Mesendoderm (in vitro differentiated cells): ENCODE data around the gene GCNT2.

ENCODE experiments used
- DNase-seq: peaks from one replicate; pipeline ENCODE4 v3.0.0; 2013
- H2AK5ac ChIP-seq: 2 replicates; pipeline ENCODE4 v1.6.1; 2013; ENCODE audit warnings: low read length, inconsistent platforms
- H2BK120ac ChIP-seq: 2 replicates; pipeline ENCODE4 v1.6.1; 2013; ENCODE audit warnings: low read depth, mild to moderate bottlenecking, low read length, moderate library complexity, mixed read lengths
- H2BK15ac ChIP-seq: replicated peaks from 2 replicates; pipeline ENCODE4 v1.6.1; 2013; ENCODE audit warnings: low read depth, mild to moderate bottlenecking, moderate library complexity
- H2BK5ac ChIP-seq: 2 replicates; pipeline ENCODE4 v1.6.1; 2013; ENCODE audit warnings: low read length, inconsistent platforms
- H3K18ac ChIP-seq: 2 replicates; pipeline ENCODE4 v1.6.1; 2013; ENCODE audit warnings: mild to moderate bottlenecking, low read length, mixed read lengths
- H3K23ac ChIP-seq: one replicate; pipeline ENCODE4 v1.6.1; 2013; ENCODE audit warnings: low read length
- H3K27ac ChIP-seq: 2 replicates; pipeline ENCODE4 v1.5.1; 2013; ENCODE audit warnings: low read depth, mild to moderate bottlenecking, inconsistent platforms, low read length, moderate library complexity
- H3K27me3 ChIP-seq: 2 replicates; pipeline ENCODE4 v1.6.1; 2013; ENCODE audit warnings: low read length, control low read depth, mild to moderate bottlenecking, inconsistent platforms; ENCODE audit not compliant: insufficient read depth, poor library complexity
- H3K36me3 ChIP-seq: 2 replicates; pipeline ENCODE4 v1.6.1; 2013; ENCODE audit warnings: low read length, inconsistent platforms; ENCODE audit not compliant: control insufficient read depth, insufficient read depth
- H3K4ac ChIP-seq: one replicate; pipeline ENCODE4 v1.6.1; 2013; ENCODE audit warnings: low read depth, mild to moderate bottlenecking, low read length, moderate library complexity
- H3K4me1 ChIP-seq: 2 replicates; pipeline ENCODE4 v1.6.1; 2013; ENCODE audit warnings: low read depth, low read length, inconsistent platforms; ENCODE audit not compliant: control insufficient read depth
- H3K4me2 ChIP-seq: 2 replicates; pipeline ENCODE4 v1.6.1; 2013; ENCODE audit warnings: low read length
- H3K4me3 ChIP-seq: 2 replicates; pipeline ENCODE4 v1.5.1; 2013; ENCODE audit warnings: mild to moderate bottlenecking, low read length
- H3K56ac ChIP-seq: one replicate; pipeline ENCODE4 v1.6.1; 2013; ENCODE audit warnings: low read length
- H3K79me1 ChIP-seq: 2 replicates; pipeline ENCODE4 v1.6.1; 2013; ENCODE audit warnings: low read length, inconsistent platforms
- H3K79me2 ChIP-seq: 2 replicates; pipeline ENCODE4 v1.6.1; 2013; ENCODE audit warnings: mild to moderate bottlenecking, low read length; ENCODE audit not compliant: control insufficient read depth, insufficient read depth
- H3K9ac ChIP-seq: 2 replicates; pipeline ENCODE4 v1.6.1; 2013; ENCODE audit warnings: low read length, inconsistent platforms
- H4K5ac ChIP-seq: one replicate; pipeline ENCODE4 v1.6.1; 2013; ENCODE audit warnings: low read length
- H4K8ac ChIP-seq: one replicate; pipeline ENCODE4 v1.6.1; 2013; ENCODE audit warnings: low read depth, mild to moderate bottlenecking, control low read depth, low read length, moderate library complexity
- WGBS: extraction: QIAGEN DNeasy Blood & Tissue Kit; methylation state at CpG from one replicate; pipeline ENCODE4 v1.1.7; 2013; ENCODE audit warnings: low lambda C conversion rate, missing lambda C conversion rate; ENCODE audit not compliant: insufficient coverage; ENCODE audit errors: extremely low coverage; 5-methylcytosine and 5-hydroxymethylcytosine counted together

The GCNT2 gene

GRCh38 chr6:10603219-10603618 lies 82.1 kb downstream of the GCNT2 start:
- H3K36me3 ChIP-seq = no peaks in the 10 kb centered on the region
- WGBS = no CpG with 5 or more reads among the region's 6 CpGs
- H4K8ac ChIP-seq = no peak overlapping the region
- peaks cover 6% of the 10 kb centered on the region for H3K79me1 ChIP-seq
- peaks cover 21% of the 10 kb centered on the region for H3K79me2 ChIP-seq
- H3K56ac ChIP-seq = no peak overlapping the region
- H3K4me2 ChIP-seq = no peak overlapping the region
- no peak overlapping the region for H3K27ac ChIP-seq
- peaks cover 4% of the 10 kb centered on the region for H3K4me1 ChIP-seq
- H2AK5ac ChIP-seq = no peak overlapping the region
- no peak overlapping the region for H2BK15ac ChIP-seq
- H3K27me3 ChIP-seq = no peaks in the 10 kb centered on the region
- H3K4me3 ChIP-seq = no peak overlapping the region
- no peak overlapping the region for H2BK5ac ChIP-seq
- no peak for DNase-seq
- no peak overlapping the region for H2BK120ac ChIP-seq
- H3K9ac ChIP-seq = no peak overlapping the region
- no peak overlapping the region for H4K5ac ChIP-seq
- no peak overlapping the region for H3K23ac ChIP-seq
- H3K4ac ChIP-seq = no peak overlapping the region
- H3K18ac ChIP-seq = no peak overlapping the region

DNA sequence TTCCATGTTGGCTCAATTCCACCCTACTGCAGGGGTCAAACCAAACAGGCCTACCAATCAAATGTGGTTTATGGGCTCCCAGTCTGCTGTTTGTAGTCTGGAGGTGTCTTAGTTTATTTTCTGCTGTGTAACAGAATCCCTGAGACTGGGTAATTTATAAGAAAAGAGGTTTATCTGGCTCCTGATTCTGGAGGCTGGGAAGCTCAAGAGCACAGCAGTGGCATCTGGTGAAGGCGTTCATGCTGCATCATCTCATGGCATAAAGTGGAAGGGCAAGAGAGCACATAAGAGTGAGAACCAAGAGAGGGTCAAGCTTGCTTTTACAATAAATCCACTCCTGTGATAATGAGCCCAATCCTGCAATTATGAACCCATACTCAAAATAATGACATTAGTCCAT lies 87.9 kb downstream of the GCNT2 start:
- Histone ChIP-seq H3K23ac (no peak overlapping the region), H3K79me1 (peaks cover 7% of the 10 kb centered on the region), H3K56ac (no peak overlapping the region), H4K8ac (no peak overlapping the region), H2BK120ac (no peak overlapping the region), H2AK5ac (no peak overlapping the region), H2BK5ac (no peak overlapping the region), H3K27me3 (no peaks in the 10 kb centered on the region), H4K5ac (no peak overlapping the region), H3K4ac (no peak overlapping the region), H3K9ac (no peak overlapping the region), H3K79me2 (peaks cover 11% of the 10 kb centered on the region), H3K4me1 (no peaks in the 10 kb centered on the region), H3K4me3 (no peak overlapping the region), H3K4me2 (no peak overlapping the region), H3K36me3 (no peaks in the 10 kb centered on the region), H3K18ac (no peak overlapping the region), H3K27ac (no peak overlapping the region), H2BK15ac (no peak overlapping the region)
- WGBS = no CpG with 5 or more reads among the region's 1 CpG
- DNase-seq = no peak

- no peak overlapping the region for H3K23ac ChIP-seq
- WGBS = no CpG with 5 or more reads among the region's 1 CpG
- no peak for DNase-seq
- H2AK5ac ChIP-seq = no peak overlapping the region
- no peak overlapping the region for H3K56ac ChIP-seq
- H2BK5ac ChIP-seq = no peak overlapping the region
- H3K4me1 ChIP-seq = no peaks in the 10 kb centered on the region
- peaks cover 7% of the 10 kb centered on the region for H3K79me1 ChIP-seq
- no peak overlapping the region for H2BK15ac ChIP-seq
- H3K4me3 ChIP-seq = no peak overlapping the region
- H3K4ac ChIP-seq = no peak overlapping the region
- H3K18ac ChIP-seq = no peak overlapping the region
- no peak overlapping the region for H3K4me2 ChIP-seq
- no peaks in the 10 kb centered on the region for H3K36me3 ChIP-seq
- H3K27ac ChIP-seq = no peak overlapping the region
- H2BK120ac ChIP-seq = no peak overlapping the region
- H3K27me3 ChIP-seq = no peaks in the 10 kb centered on the region
- H4K5ac ChIP-seq = no peak overlapping the region
- H4K8ac ChIP-seq = no peak overlapping the region
- H3K79me2 ChIP-seq = peaks cover 12% of the 10 kb centered on the region
- H3K9ac ChIP-seq = no peak overlapping the region
Observed at GRCh38 chr6:10610289-10610688, 89.1 kb downstream of the GCNT2 start.

GRCh38 chr6:10612161-10612560 lies 91.0 kb downstream of the GCNT2 start:
- H3K79me2 ChIP-seq = peaks cover 17% of the 10 kb centered on the region
- no CpG with 5 or more reads among the region's 8 CpGs for WGBS
- H4K5ac ChIP-seq = no peak overlapping the region
- H3K18ac ChIP-seq = no peak overlapping the region
- H4K8ac ChIP-seq = no peak overlapping the region
- H3K9ac ChIP-seq = no peak overlapping the region
- no peaks in the 10 kb centered on the region for H3K4me1 ChIP-seq
- H3K27me3 ChIP-seq = no peaks in the 10 kb centered on the region
- H3K79me1 ChIP-seq = peaks cover 8% of the 10 kb centered on the region
- H2BK15ac ChIP-seq = no peak overlapping the region
- no peak overlapping the region for H3K56ac ChIP-seq
- H3K27ac ChIP-seq = no peak overlapping the region
- H2AK5ac ChIP-seq = no peak overlapping the region
- H3K4me2 ChIP-seq = no peak overlapping the region
- no peak overlapping the region for H2BK120ac ChIP-seq
- H3K4ac ChIP-seq = no peak overlapping the region
- peak; percentile 60 for DNase-seq
- no peaks in the 10 kb centered on the region for H3K36me3 ChIP-seq
- no peak overlapping the region for H3K23ac ChIP-seq
- no peak overlapping the region for H3K4me3 ChIP-seq
- H2BK5ac ChIP-seq = no peak overlapping the region

DNA sequence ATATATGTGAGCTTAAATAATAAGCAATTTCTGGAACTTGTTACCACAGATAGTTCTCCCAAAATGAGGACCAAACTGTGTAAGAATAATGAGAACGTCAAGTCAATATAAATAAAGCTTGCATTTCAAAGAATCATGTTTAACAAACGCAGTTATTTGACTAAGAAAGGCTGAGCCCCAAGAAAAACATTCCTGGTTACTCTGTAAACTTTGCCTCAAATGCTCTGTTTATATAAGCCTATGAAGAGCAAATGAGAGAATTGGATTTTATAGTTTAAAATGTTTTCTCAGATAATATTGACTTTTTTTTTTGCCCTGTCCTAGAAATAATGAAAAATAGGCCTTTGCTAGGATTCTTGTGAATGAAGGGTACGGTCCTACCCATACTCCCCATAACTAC lies 91.9 kb downstream of the GCNT2 start:
- H3K79me1 ChIP-seq = peaks cover 7% of the 10 kb centered on the region
- H3K56ac ChIP-seq = no peak overlapping the region
- no peak overlapping the region for H3K4ac ChIP-seq
- no peak overlapping the region for H2BK120ac ChIP-seq
- H4K5ac ChIP-seq = no peak overlapping the region
- no peak for DNase-seq
- no peak overlapping the region for H2BK15ac ChIP-seq
- no peaks in the 10 kb centered on the region for H3K4me1 ChIP-seq
- H4K8ac ChIP-seq = no peak overlapping the region
- H3K4me3 ChIP-seq = no peak overlapping the region
- H3K27me3 ChIP-seq = no peaks in the 10 kb centered on the region
- peaks cover 17% of the 10 kb centered on the region for H3K79me2 ChIP-seq
- H3K36me3 ChIP-seq = no peaks in the 10 kb centered on the region
- H2BK5ac ChIP-seq = no peak overlapping the region
- H2AK5ac ChIP-seq = no peak overlapping the region
- H3K18ac ChIP-seq = no peak overlapping the region
- no peak overlapping the region for H3K23ac ChIP-seq
- H3K27ac ChIP-seq = no peak overlapping the region
- no peak overlapping the region for H3K4me2 ChIP-seq
- no CpG with 5 or more reads among the region's 3 CpGs for WGBS
- H3K9ac ChIP-seq = no peak overlapping the region

DNA sequence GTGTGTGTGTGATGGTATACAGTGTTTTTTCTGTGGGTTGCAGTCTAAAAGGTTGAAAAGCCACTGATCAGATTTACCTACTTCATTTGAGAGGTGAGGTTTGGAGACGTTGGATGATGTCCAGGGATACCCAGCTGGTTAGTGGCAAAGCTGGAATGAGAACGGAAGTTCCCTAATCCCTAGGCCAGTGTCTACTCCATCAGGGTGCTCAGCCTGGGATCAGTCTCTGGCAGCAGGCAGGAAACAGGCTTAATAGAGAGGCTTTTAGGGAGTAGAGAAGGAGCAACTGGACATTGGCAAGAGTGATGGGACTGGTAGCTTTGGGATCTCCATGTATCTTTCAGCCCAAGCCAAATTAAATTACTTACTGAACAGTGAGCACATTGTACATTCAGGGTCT lies 92.6 kb downstream of the GCNT2 start:
- H2BK5ac ChIP-seq = no peak overlapping the region
- no peak overlapping the region for H2BK120ac ChIP-seq
- H3K27me3 ChIP-seq = no peaks in the 10 kb centered on the region
- H3K56ac ChIP-seq = no peak overlapping the region
- H3K79me1 ChIP-seq = peaks cover 6% of the 10 kb centered on the region
- no peak overlapping the region for H3K9ac ChIP-seq
- H3K79me2 ChIP-seq = peaks cover 14% of the 10 kb centered on the region
- H4K5ac ChIP-seq = no peak overlapping the region
- no peak overlapping the region for H3K4me3 ChIP-seq
- no peak overlapping the region for H3K4ac ChIP-seq
- WGBS = no CpG with 5 or more reads among the region's 2 CpGs
- H3K18ac ChIP-seq = no peak overlapping the region
- no peak overlapping the region for H2BK15ac ChIP-seq
- no peak overlapping the region for H3K4me2 ChIP-seq
- no peaks in the 10 kb centered on the region for H3K36me3 ChIP-seq
- H4K8ac ChIP-seq = no peak overlapping the region
- no peak overlapping the region for H2AK5ac ChIP-seq
- no peaks in the 10 kb centered on the region for H3K4me1 ChIP-seq
- peak overlapping the region; percentile 15 for H3K23ac ChIP-seq
- no peak overlapping the region for H3K27ac ChIP-seq
- DNase-seq = no peak
